IPS-NIHi7 (cell line): ENCODE data around the gene TNNT2.

Experiments
- DNase-seq: peaks from one replicate; pipeline ENCODE4 v3.0.0; 2012; ENCODE audit warnings: mixed read lengths; ENCODE audit errors: extremely low spot score

The TNNT2 gene

DNA sequence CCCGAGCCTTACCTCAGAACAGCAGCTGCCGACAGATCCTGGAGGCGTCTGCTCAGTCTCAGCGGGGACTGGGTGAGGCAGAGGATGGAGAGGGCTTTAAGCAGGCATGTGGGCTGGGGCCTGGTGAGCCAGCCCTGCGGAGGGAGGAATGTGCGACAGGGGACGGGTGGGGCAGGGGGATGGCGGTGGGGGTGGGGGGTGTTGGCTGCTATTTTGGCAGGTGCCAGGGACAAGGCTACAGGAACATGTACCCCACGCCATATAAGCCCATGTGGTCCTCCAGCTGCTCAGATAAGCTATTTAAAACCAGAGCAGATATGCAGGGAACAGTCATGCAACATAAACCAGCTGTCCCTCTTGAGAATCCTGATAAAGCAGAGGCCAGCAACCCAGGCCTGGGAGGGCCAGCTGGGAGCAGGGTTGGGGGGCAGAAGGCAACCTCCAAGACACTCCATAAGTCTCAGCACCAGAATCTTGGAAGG is at the start of gene TNNT2:
TSS of gene TNNT2 (minus strand) at position 70 of the 482 bp plus-strand sequence. CDS start 4,426 bp downstream, outside the sequence.
- peak; percentile 50 for DNase-seq

DNA sequence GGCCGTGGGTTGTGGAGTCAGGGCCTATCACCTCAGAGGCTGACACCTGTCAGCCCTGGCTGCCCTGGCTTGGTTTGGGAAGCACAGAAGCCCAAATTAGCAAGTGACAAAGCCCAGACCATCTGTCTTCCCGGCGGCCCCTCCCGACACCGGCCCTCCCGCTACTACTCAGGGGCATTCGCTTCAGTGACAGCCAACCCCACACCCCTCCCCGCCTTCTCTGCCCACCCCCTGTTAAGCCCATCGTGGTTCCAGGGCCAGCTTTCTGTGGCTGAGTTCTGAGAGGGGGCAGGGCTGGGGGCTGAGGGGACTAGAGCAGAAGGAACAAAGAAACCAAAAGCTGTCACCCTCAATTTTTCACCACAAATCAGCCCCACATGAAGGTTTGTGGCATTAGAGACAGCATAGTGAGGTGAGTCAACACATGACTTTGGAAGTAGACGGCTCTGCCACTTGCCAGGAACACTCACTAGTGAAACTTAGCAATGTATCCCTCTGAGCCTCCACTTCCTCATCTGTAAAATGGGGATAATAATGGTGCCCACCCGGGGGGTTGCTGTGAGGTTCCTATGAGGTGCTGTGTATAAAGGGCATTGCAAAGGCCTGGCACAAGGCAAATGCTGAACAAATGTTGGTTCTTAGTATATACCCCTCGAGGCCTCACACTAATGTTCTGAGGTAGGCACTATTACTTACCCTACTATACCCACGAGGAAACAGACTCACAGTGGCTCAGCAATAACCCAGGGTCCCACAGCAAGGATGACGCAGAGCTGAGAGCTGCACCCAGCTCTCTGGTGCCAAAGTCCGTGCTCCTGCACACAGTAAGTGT is 49.2 kb upstream of the TNNT2 start:
- DNase-seq, result no peak

DNA sequence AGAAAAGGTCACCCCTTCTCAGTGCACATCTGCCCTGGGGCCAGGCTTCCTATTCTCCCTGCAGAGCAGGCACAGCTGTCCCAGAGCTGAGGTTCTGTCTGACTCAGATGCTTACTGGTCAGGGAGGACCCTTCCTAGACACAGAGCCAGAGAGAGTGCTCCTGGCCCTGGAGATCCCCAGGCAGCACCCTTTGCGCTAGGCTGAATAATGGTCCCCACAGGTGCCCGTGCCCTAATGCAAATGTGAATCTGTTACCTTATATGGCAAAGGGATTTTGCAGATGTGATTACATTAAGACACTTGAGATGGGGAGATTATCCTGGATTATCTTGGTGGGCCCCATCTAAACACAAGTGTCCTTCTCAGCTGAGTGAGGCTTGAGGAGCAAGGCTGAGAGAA is 46.7 kb upstream of the TNNT2 start:
- DNase-seq, result no peak

DNA sequence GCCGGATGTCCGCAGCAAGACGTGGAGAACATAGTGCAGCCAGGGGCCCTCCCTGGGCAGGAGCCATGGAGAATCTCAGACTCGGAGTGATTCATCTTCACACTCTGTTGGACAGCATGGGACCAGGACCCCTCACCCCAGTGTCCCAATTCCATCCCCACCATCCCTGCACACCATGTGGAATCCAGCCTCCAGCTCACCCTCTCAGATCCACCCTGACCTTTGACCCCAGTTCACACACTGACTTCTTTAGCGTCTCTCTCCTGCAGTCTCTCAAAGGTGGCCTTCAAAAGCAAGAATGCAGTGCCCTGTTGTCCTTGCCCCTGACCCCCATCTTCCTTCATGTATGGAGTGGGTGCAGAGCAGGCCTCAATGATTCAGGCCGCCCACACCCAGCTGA is 46.2 kb upstream of the TNNT2 start:
- no peak for DNase-seq

DNA sequence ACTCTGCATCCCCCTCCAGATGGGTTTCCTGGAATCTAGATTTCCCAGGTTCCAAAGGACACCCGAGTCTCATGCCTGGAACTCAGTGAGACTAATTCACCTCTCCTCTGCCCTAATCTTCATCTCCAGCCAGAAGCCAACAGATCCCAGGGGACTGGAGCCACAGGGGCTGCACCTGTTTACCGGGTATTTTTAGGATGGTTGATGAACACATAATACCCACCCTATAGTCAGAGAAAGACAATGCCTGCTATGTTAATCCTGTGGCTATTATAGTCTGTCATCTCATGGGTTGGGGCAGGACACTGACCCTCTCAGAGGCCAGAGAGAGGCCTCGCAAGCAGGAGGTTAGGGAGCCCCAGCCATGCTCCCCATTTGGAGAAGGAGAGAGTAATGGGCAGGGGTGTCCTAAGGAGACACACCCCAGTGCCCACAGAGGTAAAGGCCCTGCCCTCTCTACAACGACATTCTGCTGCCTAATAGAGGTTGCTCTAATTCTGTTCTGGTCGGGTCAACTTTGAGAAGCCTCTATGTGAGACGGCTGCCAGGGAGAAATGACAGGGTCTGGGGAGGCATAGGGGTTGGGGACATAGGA is 45.1 kb upstream of the TNNT2 start:
- DNase-seq, result no peak

DNA sequence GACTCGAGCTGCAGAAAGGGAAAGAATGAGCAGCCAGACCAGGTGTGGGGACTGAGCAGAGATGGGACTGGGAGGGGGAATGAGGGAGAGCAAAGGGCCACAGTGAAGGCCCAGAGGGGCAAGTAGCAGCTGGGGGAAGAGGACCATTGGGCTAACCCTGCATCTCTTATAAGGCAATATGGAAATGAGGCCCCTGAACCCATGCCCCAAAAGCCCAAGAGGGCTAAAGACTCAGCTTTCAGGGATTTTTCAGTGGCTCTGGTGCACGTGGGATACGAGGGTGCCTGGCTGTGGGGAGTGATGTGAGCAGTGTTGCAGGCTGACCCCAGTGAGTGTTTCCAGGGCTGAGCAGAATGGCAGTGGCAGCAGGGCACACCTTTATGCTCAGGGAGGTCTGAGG is 44.5 kb upstream of the TNNT2 start:
- DNase-seq, result no peak

DNA sequence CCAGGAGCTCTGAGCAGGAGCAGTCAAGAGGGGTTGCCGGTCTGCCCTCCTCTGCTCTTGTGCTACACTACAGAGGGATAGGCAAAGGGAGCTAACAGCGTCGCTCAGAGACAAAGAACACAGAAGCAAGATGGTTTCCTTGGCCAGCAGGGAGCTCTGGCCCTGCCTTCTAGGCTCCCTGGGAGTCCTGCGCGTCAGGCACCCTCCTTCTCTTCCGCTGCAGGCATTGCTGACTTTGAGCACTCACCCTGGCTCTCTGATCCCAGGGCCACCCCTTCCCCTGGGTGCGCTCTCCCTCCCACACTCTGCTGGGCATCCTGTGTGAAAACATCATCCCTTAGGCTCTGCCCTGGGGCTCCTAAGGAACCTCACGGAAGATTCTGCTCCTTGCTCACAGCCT is 43.6 kb upstream of the TNNT2 start:
- DNase-seq, result no peak

DNA sequence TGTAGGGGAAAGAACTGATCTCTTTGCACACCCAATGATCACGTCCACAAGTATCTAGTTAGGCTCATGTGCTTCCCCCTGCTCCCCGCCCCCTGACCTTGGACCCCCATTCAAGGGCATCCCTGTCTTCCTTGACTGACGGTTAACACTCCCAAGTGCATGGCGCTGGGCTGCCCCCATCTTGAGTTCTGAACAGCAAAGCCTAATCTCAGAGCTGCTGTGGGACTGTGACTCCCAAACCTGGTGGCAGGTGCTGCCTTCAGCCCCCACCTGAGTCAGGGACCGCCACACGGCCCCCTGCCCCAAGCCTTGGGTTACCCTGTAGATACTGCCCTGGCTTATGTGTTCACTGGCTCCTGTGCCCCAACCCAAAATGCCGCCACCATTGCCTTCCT is 43.1 kb upstream of the TNNT2 start:
- DNase-seq, result no peak

DNA sequence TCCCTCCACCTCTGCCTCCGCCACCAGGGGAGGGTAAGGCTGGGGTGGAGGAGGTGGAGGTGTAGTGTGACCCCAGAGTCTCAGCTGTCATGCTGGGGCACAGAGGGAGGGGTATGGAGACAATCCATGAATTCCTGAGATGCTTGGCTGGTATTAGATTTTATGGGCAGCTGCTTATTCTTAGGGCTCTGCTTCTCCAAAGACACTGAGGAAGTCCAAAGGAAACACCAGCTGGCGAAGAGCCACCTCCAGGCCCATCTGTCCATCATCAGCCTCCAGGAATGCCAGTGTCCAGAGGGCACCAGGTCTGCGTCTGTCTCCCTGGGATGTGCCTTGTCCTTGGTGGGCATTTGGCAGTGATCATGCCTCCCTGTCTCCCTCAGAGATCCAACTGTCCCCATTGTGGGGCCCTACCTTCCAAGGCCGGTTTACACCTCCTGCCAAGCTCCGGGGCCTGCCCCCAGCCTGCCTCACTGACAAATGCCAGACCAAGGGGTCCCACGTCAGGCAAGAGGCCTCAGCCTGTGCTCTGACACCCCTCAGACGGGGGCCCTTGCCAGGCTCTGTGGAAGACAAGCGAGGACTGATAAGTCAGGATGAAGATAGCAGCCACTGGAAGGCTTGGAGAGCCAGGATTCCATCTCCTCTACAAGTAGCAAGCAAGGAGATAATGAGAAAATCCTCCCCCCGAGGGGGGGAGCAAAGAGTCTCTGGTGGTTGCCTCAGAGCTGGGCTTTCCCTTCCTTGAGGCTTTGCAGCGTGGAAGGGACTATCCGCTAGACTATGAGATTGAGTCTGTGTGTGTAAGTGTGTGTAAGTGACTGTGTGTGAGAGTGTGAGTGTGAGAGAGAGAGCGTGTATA is 42.5 kb upstream of the TNNT2 start:
- DNase-seq, result no peak

DNA sequence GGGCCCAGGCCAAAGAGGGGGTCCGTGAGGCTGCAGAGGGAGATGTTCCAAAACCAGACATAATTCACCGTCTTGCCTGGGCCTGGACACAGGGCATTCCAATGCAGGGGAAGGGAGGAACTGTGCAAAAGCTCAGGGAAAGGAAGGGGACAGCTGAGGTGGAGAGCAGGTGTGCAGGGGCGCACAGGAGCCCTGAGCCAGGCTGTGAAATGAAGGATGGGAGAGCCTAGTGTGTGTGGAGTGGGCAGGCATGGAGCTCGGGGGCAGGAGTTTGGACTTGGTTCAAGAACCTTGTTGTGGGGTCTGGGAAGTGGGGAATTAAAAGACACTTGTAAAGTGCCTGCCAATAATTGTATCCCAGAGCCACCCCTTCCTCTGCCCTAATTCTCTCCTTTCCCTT is 41.8 kb upstream of the TNNT2 start:
- no peak for DNase-seq

DNA sequence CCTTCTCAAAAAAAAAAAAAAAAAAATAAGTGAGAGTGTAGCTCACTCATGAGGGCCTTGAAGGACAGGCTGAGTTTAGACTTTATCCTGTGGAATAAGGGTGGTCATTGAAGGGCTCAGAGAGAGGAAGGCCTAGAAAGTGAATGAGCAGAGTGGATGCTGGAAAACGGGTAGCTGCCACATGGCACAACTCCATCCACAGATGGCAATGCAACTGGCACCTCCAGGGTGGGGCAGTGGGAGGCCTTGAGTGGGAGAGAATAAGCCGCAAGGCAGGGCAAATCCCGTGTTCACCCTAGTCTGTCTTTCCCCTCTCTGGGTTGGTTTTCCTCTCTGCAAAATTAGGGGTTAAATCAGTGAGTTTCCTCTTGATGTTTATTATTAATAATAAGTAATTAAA is 41.0 kb upstream of the TNNT2 start:
- no peak for DNase-seq

DNA sequence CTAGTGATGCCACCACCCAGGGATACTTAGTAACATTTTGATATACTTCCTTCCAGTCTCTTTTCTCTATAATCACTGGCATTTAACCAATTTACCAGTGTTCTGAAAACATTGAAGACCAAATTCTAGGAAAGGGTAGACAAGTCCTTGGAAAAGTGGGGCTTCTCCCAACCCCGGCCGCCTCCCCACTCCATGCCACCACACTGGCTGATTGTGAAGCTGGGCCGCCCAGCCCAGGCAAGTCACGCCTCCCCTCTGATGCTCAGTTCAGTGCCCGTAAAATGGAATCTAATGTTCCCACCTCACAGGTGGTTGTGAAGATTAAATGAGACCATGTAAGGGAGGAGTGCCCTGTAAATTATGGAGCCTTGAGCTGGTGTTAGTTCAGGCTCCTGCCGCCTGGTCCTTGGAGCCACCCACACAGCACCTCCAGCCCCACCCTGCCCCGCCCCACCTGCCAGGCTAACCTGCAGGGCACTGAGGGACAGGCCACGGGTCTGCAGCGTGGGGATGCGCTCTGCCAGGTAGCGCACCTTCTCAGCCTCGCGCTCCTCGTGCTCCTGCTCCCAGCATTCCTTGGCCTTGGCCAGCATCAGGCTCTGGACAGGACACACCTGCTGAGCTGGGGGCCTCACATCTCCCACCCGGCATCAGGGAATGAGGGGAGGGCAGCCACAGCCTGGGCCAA is 36.7 kb upstream of the TNNT2 start:
- DNase-seq, result no peak

DNA sequence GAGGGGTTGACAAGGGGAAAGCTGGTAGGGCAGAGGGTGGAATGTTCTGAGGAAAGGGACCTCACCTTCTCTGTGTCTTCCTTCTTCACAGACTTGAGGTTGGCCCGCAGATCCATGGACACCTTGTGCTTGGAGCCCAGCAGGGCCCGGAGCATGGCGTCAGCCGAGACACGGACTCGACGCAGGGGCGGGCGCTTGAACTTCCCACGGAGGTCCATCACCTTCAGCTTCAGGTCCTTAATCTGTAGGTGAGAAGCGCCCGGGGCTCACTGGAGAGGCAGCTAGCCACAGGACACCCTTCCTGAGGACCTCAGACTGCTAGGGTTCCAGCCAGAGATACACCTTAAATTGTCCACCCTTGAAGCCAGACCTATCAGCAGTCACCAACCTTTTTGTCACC is 33.8 kb upstream of the TNNT2 start:
- DNase-seq, result no peak

DNA sequence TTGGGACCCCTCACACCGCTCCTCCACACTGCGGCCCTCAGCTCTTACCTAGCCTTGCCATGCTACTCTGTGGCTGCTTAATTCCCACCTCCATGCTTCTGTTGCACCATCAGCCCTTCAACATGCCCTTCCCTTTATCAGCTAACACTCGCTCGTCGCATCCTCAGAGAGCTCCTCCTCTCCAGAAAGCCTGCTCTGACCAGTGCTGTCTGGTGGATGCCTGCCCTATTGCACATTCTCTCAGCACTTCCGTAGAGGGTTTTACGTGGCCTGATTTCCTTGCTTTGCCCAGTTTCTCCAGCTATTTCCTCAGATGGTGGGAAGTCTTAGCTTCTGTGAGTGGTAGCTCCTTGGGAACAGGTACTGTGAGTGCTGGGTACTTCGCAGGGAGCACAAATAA is 32.0 kb upstream of the TNNT2 start:
- DNase-seq, result no peak

DNA sequence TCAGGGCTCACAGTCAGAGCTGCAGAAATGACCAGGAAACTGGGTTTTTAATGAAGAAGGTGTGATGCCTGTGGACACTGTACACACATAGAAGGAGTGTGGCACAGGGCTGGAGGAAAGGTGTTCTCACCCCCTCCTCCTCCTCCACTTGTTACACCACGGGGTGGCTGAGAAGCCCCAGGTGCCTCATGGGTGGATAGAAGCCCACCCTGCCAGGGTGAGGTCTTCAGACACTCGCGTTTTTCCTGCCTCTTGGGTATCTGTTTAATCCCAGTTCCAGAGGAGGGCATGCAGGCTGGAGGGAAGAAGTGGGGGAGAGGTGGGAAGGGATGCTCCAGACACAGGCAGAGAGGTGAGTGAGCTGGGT is 31.3 kb upstream of the TNNT2 start:
- no peak for DNase-seq

DNA sequence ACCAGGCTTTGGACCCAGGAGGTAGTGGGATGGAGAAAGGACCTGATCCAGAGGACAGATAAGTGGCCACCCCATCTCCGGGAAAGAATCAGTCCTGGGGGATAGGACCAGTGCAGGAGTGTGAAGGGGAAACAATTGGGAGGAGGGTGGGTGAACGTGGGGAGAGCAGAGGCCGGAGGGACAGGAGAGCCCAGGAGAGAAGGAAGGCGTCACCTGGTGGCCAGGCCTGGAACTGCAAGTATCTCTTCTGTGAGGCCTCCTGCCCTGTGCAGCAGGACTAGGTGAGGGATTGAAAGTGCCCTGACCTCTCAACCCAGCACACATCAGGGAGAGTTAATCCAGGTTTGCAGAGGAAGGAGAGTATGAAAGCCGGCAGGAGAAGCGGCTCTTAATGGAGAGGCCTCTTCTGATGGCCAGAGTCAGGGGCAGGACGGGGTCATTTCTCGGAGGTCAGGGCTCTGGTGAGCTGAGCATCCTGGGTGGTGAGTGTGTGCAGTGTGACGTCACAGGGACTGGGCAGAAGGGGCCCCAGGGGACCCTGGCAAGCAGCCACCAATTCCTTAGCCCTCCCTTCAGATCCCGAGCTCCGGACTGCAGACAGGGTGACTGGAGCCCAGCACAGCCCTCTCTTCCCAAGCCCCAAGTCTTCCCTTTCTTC is 30.8 kb upstream of the TNNT2 start:
- peak; percentile 94 for DNase-seq

DNA sequence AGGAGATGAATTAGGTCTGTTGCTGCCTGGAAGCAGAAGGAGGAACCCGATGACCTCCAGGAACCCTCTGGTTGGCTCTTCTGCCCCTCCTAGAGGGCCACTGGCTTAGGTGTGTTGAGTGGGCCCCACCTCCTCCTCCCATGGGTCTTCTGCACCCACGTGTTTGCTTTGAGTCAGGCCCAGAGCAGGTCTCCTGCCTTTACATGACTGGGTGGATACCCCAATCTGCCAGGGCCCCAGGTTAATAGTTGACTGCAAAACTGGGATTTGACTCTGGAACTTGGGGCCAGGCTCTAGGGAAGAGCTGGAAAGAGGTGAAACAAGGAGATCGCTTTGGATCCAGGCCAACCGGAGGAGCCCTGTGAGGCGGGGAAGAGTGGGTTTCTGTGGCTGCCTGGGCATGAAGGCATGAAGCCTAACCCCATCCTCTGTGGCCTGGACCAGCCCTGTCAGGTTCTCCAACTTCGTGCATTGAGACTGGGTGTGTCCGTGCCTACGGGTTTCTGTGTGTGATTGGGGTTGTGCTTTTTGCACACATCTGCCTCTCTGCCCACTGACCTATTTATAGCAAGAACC is 29.4 kb upstream of the TNNT2 start:
- DNase-seq, result no peak

DNA sequence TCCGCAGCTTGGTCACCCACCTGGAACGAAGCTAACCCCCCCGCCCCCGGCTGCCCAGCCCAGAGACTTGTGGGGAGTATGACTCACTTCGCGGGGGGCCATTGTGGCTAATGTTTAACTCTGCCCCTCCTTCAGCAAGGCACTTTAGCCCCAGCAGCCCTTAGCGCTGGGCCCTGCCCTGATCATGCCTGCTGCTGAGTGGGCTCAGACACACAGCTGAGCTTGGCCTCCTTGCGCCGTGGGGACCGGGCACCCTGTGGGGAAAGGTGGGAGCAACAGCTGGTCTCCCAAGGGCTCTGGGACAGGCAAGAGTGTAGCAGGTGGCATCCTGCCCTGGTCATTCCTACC is 28.0 kb upstream of the TNNT2 start:
- no peak for DNase-seq

DNA sequence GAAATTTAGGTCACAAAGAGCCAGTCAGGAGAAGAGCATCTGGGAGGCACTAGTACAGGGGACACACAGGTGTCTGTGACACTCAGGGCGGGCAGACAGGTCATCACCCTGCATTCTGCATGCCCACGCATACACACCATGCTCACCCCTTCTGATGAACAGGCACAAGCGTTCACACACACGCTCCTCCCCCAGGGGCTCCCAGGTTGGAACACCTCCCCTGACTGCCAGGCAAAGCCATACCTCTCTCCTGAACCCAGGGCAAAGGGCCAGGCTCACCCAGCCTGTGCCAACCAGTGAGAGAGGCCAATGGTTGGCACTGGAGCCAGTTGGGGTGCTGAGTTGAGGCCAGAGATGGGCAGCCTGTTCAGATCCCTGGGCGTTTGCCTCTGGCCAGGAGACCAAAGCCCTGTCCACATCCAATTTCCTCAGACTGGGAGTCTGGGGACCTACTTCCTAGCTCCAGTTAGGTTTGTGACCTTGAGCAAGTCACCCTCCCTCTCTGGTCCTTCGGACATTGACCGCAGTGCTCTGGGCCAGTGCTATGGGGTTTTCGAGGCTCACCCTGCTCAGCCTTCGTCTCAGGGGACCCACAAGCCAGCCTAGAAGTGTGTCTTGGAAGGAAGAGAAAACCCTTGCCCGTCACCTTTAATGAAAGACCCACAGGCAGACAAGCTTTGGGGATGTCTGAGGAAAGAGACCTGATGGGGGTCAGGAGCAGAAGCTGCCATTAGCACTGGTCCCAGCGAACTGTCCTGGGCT is 27.4 kb upstream of the TNNT2 start:
- no peak for DNase-seq

DNA sequence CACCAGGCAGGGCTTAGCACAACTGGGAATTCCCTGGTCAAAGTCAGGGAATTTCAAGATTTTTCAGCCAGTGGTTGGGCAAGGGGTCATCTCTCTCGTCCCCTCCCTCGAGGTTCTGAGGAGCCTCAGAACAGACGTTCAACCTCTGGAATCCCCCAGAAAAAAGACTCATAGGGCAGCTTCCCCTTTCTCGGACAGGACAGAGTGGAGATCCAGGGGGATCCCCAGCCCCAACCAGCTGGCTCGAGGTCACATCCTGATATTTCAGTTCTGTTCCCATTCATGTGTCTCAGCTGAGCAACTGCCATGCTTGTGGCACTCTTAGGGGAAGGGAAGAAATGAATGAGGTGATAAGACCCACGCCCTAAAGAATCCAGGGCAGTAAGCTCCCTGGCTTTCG is 26.6 kb upstream of the TNNT2 start:
- DNase-seq, result no peak
